Kidney capillary endothelial cell (primary cell): ENCODE results near the gene AGAP3.

ENCODE experiments used
- DNase-seq: peaks from one replicate; pipeline ENCODE4 v3.0.0-alpha.2; 2018; ENCODE audit warnings: low spot score

Gene AGAP3

DNA sequence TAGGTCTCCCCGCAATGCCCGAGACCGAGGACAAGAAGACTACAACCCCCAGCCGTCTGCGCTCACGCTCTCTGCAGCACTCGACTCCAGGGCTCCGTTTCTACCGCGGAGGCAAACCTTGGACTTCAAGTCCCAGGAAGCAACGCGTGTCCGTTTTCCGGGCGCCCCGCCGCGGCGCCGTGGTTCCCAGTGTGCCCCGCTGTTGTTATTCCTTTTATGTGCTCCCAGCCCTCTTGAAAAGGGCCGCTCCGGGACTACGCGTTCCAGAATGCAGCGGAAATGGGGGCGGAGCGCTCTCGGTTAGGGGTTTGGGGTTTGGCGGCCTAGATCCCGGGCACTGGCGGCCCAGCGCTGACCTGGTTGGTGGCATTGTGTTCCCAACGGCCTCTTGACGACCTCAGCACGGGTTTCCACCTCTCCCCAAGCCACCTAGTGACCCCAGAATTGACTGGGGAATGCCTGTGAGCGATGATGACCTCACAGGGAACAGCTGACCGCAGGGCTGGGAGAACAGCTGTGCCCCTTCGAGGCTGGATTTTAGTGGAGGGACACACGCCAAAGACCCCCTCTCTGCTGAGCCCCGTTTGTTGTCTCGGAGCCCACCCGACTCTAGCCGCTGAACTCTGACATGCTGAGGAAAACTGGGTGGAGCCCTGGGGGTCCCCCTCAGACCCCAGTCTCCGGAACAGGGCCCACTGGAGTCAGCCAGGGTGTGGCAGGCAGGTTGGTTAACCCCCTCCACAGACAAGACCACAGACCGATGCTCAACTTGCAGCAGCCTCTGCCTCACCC, 28.1 kb upstream of the AGAP3 start:
- DNase-seq = peak; percentile 98

DNA sequence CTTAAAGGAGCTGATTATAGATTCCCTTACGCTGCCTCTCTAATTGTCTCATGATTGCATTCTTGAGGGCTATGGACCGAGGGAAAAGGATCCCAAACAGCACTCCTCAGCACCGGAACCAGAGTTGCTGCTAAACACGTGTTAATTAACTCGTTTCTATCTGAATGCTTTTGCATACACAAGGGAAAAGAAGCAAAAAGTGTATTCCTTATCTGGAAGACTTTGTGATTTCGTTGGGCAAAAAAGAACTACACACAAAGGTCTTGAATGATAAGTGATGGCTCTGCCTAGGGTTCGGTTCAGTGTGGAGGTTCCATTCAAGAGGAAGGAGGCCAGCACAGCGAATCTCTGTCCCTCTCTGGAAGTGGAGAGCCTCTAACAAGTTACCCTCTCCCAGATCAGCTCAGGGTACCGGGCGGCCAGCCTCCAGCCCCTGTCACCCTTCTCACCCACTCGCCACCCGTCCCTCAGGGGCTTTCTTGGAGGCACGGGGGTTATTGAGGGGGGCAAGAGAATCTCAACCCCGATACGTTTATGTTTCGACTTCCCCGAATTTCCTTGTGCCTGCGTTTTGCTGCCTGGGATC, 27.4 kb upstream of the AGAP3 start:
- no peak for DNase-seq

DNA sequence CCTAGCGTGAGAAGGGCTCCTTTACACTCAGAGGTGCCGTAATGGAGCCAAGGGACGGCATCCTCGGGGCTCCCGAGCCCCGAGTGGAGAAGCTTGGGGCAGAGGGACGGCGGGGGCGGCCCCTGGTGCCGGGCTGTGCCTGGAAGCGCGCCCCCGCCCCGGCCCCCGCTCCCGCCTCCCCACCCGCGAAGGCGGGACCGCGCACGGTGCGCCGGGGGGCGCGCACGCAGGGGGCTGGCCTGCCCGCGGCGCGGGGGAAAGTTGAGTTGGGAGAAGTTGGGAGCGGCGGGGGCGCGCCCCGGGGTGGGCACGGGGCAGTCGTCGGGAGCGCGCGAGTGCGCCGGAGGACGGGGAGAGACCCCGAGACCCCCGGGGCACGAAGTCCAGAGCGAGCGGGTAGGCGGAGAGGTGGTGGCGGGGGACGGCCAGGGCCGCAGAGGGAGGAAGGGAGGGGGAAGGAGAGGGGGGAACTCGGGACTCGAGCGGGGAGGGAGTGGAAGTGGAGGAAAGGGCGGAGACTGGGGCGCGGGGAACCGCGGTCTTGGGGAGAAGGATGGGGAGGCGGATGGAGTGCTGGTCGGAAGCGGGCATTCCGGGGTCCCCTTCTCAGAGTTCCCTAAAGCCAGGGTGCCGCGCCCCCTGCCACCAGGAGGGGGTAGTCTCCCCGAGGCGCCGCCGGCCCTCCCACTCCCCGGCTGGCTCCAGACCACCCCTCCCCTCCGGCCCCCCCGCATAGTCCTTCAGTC, 26.7 kb upstream of the AGAP3 start, which contains the start of gene SLC4A2:
TSS of gene SLC4A2 (plus strand) at position 223 of the 746 bp plus-strand sequence. CDS start 2,399 bp downstream, outside the sequence.
- peak; percentile 66 for DNase-seq

DNA sequence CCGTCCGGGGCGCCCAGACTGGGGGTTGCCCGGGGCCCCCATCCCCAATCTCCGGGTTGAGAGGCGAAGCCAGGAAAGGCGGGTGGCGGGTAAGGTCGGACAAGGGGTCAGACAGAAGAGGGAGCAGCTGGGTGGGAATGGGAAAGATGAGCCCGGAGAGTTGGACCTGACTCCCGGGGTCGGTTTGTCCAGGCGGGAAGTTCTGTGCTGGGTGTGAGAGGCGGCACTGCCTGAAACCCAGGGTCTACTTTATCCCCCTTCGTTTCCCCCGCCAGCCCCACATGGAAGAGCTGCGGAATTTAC, 26.2 kb upstream of the AGAP3 start:
- no peak for DNase-seq

DNA sequence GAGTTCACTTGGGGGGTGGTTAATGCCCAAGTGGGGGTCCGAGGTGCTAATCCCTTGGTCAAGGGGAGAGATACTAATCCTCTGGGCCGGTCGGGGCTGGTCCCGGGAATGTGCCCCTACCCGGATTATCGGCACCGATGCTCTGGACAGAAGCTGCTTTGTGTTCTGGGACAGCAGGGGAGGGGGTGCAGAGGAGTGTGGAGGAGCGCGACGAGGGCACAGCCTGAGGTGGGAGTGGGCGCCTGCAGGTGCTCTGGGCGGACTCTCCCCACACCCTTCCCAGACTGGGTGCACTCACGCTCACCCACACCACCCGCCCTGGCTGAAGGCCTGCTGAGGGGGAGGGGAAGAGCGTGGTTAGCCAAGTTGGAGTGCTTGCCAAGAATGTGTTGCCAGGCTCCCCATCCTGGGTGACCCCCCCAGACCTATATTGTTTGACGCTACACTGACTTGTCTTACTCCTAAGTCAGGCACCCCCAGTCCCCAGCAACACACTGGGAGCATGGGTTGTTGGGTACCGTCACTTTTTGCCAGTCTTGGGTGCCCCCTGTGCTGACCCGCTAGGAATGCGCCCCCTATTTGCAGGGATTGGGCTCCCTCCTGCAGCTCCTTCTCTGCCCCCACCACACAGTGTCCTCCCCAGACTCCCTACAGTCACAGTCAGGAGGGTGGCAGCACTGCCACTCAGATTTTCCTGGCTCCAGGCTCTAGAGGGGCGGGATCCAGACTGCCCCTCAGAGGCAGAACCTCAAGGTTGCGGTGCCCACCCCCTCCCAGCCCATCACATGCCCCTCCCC, 25.7 kb upstream of the AGAP3 start:
- DNase-seq = no peak

DNA sequence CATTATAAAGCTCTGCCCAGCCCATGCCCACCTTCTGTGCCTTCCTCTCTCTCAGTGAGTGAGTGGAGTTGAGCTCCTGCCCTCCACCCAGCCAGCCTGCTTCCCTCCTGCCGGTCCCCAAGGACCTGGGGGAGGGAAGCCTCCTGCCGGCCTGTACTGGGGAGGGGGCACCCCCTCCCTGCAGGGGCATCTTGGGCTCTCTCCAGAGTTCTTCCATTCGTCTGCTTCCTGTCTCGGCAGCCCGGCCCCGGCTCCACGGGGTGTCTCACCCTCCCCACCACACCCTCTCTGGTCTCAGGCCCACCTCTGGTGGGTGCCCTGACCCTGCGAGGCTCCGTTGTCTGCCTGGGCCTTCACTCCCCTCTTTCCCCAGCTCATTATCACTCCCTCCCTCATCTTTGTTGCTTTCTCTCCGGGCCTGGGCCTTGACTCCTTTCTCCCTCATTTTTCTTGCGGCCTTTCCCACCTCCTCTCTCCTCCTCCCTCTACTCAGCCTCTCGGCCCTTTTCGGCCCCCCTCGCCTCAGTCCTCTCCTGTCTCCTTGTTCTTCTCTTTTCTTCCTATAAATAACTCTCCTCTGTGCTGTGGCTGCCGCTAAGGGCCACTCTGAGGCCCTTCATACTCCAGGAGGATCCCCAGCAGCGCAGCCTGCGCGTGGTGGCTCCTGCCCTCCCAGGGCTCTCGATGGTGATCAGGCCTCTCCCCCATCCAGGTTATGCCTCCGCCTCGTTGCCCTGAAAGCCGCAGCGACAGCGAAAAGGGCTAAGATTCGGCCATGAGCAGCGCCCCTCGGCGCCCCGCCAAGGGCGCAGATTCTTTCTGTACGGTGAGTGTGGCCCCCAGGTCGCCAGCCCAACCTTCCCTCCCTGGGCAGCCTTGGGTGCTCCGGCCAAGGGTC, 24.8 kb upstream of the AGAP3 start:
- no peak for DNase-seq

DNA sequence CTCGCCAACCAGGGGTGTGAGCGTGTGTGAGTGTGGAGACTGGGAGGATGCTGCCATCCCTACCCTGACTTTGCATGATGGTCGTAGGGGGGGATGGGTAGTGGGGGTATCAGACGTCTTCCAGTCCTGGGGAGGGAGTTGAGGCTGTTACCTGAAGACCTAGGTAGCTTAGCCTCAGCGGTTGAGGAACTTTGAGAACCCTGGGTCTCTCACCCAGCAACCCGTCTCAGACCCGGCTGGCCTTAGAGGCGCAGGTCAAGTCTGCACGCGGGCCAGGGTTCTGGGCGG, 24.2 kb upstream of the AGAP3 start:
- DNase-seq = no peak

DNA sequence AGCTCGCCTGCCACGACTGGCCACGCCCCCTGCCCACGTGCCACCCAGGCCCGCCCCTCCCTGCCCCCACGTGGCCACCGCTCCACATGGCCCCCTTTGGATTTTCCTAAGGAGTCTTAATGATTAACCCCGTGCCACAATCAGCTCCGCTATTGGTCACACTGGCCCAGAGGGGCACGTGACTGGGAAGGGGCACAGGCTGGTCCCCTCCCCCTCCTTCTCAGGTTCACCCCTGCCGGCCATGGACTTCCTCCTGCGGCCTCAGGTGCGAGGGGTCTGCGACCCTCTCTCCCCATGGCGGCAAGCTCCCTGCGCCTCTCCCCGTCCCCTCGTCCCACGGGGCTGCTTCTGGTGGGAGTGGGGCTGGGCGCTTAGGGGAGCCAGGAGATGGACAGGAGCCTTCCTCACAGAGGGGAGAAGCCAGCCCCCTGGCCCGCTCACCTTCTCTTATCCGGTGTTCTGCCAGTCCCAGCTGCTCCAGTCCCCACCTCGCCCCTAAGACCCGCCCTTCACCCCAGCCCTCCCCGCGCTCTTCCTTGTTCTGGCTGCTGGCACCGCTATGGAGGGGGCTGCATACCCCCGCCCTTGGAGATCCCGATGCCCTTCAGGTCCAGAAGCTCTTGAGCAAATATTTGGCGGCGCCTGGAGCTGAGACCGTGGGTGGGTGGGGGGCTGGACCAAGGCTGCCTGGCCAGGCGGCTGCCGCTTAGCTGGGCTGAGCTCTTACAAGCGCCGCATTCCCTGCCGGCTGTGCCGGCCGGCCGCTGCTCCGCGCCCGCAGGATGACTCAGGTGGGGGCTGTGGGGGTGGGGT, 23.7 kb upstream of the AGAP3 start:
- no peak for DNase-seq

DNA sequence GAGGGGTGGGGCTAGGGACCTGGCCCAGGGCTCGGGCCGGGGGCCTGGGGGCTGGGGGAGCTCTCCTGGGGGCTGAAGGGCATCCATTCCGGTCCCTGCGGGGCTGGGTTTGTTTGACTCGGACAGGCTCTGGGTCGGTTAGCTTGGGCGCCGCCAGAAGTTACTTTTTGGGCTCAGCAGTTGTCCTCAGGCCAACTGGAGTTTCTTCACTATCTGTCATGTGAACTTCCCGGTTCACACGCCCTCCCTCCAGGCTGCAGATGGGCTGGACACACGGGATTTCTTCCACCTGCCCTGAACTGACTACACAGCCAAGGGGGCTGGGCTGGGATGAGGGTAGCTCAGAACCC, 23.1 kb upstream of the AGAP3 start:
- no peak for DNase-seq

DNA sequence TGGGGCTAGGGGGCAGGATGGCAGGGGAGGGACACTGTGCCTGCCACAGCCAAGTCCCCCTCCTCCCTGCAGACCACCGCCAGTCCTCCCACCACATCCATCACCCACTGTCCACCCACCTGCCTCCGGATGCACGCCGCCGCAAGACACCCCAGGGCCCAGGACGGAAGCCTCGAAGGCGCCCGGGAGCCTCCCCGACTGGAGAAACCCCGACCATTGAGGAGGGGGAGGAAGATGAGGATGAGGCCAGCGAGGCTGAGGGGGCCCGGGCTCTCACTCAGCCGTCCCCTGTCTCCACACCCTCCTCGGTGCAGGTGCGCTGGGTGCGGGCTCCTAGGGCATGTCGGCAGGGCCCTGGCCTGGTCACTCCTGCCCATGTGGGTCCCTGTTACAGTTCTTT, 21.8 kb upstream of the AGAP3 start:
- no peak for DNase-seq

DNA sequence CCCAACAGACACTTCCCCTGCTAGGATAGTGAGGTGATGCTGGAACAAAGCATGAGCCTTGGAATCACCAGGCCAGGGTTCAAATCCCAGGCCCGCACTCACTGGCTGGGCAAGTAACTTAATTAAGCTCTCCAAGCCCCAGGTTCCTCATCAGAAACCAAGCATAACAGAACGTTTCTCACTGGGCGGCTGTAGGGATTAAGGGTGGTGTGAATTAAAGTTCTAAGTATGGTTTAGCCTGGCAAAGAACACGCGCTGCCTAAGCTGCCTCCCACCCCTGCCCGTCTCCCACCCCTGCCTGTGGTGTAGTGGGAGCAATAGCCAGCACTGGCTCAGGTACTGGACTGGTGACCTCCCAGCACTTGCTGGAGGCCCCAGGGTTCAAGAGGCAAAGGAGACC, 21.3 kb upstream of the AGAP3 start:
- DNase-seq = no peak

DNA sequence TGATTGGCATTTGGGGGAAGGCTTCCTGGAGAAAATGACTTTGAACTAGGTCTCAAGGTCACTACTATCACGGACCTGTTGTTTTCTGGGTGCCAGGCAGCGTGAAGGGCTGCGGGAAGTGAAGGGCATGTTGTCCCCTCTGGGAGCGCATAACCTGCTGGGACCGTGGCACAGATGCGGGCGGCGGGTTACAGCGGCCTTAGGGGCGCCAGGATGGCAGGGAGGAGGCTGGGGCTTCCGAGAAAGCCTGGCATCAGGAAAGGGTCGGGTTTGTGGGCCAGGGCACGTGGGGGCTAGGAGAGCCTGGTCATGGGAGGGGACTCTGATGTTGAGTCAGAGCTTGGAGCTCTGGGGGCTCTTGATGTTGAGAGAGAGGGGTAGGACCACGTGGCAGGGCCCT, 20.8 kb upstream of the AGAP3 start:
- DNase-seq = no peak

DNA sequence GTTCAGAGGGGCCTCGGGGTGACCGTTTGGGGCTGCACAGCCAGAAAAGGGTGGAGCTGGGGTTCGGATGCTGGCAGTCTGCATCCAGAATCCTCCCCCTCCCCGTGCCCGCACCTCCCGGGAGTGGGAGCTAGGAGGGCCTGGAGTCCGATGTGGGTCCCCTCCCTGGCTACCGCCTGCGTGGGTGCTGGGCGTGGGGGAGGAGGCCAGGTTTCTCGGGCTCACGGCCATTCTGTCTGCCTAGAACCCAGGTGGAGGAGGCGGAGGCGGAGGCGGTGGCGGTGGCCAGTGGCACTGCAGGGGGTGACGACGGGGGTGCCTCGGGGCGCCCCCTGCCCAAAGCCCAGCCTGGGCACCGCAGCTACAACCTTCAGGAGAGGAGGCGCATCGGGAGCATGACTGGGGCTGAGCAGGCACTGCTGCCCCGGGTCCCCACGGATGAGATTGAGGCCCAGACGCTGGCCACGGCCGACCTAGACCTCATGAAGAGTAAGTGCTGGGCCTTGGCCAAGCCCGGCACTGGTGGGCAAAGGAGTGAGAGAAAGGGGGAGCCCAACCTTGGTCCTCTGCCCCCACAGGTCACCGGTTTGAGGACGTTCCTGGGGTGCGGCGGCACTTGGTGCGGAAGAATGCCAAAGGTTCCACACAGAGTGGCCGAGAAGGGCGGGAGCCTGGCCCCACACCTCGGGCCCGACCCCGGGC, 19.9 kb upstream of the AGAP3 start:
- no peak for DNase-seq

DNA sequence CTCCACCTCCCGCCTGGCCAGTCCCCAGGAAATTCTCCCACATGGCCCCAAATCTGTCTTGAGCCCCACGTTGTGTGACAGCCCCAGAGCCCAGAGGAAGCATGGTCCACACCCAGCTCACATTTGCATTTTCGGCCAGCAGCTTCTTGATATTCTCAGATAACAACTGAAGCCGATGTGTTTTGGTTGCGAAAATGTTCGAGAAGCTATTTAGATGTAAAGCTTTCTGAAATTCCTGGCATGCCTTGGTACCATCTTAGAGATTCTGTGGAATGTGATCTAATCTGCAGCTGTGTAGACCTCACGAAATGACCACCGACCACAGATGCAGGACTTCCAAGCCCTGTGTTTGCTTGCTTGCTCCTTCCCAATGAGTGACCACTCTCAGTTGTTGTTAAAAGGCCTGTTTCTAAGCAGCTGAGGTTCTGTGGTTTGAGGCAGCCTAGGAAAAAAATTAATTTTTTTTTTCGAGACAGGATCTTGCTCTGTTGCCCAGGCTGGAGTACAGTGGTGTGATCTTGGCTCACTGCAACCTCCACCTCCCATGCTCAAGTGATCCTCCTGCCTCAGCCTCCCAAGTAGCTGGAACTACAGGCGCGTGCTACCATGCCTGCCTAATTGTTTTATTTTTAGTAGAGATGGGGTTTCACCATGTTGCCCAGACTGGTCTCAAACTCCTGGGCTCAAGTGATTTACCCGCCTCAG, 18.1 kb upstream of the AGAP3 start:
- DNase-seq = no peak

DNA sequence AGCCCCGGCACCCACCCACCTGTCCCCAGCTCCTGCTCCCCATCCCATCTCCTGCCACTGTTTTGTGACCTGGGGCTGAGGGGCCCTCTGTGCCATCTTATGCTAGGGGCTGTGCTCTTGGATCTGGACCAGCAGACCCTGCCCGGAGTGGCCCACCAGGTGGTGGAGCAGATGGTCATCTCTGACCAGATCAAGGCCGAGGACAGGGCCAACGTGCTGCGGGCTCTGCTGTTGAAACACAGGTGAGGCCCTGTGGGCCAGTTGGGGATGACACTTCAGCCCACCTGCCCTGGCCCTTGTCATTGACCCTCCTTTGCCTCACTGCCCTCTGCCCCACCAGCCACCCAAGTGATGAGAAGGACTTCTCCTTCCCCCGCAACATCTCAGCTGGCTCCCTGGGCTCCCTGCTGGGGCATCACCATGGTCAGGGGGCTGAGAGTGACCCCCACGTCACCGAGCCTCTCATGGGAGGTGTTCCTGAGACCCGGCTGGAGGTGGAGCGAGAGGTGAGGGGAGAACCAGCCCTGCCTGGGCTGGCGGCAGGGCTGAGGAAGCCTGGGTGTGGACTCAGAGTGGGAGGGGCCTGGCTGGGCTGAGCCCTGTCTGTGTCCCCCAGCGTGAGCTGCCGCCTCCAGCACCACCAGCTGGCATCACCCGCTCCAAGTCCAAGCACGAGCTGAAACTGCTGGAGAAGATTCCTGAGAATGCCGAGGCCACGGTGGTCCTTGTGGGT, 16.3 kb upstream of the AGAP3 start:
- no peak for DNase-seq

DNA sequence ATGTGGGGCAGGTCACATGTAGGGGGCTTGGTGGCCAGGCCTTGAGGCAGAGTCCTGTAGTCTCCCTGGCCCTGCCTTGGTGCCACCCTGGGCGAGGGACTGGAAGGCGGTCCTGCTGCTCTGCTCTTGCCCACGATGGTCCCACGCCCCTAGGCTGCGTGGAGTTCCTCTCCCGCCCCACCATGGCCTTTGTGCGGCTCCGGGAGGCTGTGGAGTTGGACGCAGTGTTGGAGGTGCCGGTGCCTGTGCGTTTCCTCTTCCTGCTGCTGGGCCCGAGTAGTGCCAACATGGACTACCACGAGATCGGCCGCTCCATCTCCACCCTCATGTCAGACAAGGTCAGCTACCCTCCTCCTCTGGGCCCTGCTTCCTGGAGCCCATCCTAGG, 15.7 kb upstream of the AGAP3 start:
- DNase-seq = no peak

DNA sequence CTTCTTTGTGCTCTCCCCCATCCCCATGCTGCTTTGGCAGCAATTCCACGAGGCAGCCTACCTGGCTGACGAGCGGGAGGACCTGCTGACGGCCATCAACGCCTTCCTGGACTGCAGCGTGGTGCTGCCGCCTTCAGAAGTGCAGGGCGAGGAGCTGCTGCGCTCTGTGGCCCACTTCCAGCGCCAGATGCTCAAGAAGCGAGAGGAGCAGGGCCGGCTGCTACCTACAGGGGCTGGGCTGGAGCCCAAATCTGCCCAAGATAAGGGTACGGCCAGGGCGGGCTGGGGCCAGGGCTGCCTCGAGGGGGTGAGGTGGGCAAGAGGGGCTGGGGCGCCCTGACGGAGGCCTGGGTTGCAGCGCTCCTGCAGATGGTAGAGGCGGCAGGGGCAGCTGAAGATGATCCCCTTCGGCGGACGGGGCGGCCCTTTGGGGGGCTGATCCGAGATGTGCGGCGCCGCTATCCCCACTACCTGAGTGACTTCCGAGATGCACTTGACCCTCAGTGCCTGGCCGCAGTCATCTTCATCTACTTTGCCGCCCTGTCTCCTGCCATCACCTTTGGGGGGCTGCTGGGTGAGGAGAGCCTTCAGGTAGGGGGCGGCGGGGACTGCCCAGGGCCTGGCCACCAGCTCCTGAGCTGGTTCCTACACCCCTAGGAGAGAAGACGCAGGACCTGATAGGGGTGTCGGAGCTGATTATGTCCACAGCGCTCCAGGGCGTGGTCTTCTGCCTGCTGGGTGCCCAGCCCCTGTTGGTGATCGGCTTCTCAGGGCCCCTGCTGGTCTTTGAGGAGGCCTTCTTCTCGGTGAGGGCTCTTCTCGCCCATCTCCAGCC, 15.0 kb upstream of the AGAP3 start:
- no peak for DNase-seq

DNA sequence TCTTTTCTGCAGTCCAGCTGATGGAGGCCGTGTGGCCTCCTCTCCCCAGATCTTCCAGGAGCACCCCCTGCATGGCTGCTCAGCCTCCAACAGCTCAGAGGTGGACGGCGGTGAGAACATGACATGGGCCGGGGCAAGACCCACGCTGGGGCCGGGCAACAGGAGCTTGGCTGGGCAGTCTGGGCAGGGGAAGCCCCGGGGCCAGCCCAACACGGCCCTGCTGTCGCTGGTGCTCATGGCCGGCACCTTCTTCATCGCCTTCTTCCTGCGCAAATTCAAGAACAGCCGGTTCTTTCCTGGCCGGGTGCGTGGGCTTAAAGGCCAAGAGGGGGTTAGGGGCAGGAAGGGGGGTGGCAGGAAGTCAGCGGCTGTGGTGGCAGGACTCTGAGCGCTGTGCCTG, 12.3 kb upstream of the AGAP3 start:
- no peak for DNase-seq
